ENCODE data around the gene PRICKLE2. TPM values are rescaled to one million over a fixed set of nuclear protein-coding genes. Genes with fewer than 3 reads are reported as not detected.

Gene PRICKLE2
- total RNA-seq, 6 experiments from 2014 or later, result 2.4 to 4.4 (median 3.3) TPM

GRCh38 chr3:64187065-64187959 lies 38.0 kb downstream of the PRICKLE2 start:
- intact Hi-C loops (cut with DNase I), result no loop called here
- DNase-seq (peak in 2 of 3 donors; percentile 47 to 54), ATAC-seq (peak; percentile 75 to 89 (median 82))
- Histone ChIP-seq H3K27ac (peak overlapping the region in 2 of 3 donors; percentile 34 to 40), H3K4me3 (no peak overlapping the region), H3K4me1 (no peaks in the 10 kb centered on the region), H3K9me3 (no peaks in the 10 kb centered on the region), H3K36me3 (no peaks in the 10 kb centered on the region), H3K27me3 (no peaks in the 10 kb centered on the region)
- WGBS (ENCODE audit: insufficient coverage, low coverage, low lambda C conversion rate, missing lambda C conversion rate), result 50% methylated on average over 9 of the region's 9 CpGs
- TF ChIP-seq POLR2A (IDR thresholded peaks at IDR 0.05) (no peak), CTCF (IDR thresholded peaks at IDR 0.05) (no peak)

GRCh38 chr3:64186667-64187064 lies 38.6 kb downstream of the PRICKLE2 start:
- TF ChIP-seq CTCF (IDR thresholded peaks at IDR 0.05), result no peak
- TF ChIP-seq POLR2A (IDR thresholded peaks at IDR 0.05), result no peak
- peak overlapping the region in 2 of 3 donors; percentile 34 to 40 for H3K27ac ChIP-seq
- ATAC-seq (peak in 3 of 4 donors; percentile 10 to 25 (median 23)), DNase-seq (no peak)
- no peaks in the 10 kb centered on the region for H3K9me3 ChIP-seq
- no peaks in the 10 kb centered on the region for H3K27me3 ChIP-seq
- H3K4me3 ChIP-seq, result no peak overlapping the region
- intact Hi-C loops (cut with DNase I), result no loop called here
- no peaks in the 10 kb centered on the region for H3K4me1 ChIP-seq
- 61% methylated on average over 2 of the region's 2 CpGs for WGBS (ENCODE audit: insufficient coverage, low coverage, low lambda C conversion rate, missing lambda C conversion rate)
- no peaks in the 10 kb centered on the region for H3K36me3 ChIP-seq

GRCh38 chr3:64185436-64185835 lies 39.8 kb downstream of the PRICKLE2 start:
- intact Hi-C loops (cut with DNase I), result no loop called here
- WGBS (ENCODE audit: insufficient coverage, low coverage, low lambda C conversion rate, missing lambda C conversion rate), result 69% methylated on average over 2 of the region's 2 CpGs
- ATAC-seq, result no peak
- no peak overlapping the region for H3K27ac ChIP-seq
- no peak for TF ChIP-seq POLR2A (IDR thresholded peaks at IDR 0.05)
- TF ChIP-seq CTCF (IDR thresholded peaks at IDR 0.05), result no peak
- H3K9me3 ChIP-seq, result no peaks in the 10 kb centered on the region
- H3K27me3 ChIP-seq, result no peaks in the 10 kb centered on the region
- no peaks in the 10 kb centered on the region for H3K36me3 ChIP-seq
- no peak for DNase-seq
- no peaks in the 10 kb centered on the region for H3K4me1 ChIP-seq
- no peak overlapping the region for H3K4me3 ChIP-seq

- Histone ChIP-seq H3K27me3 (no peaks in the 10 kb centered on the region), H3K36me3 (no peaks in the 10 kb centered on the region), H3K4me3 (no peak overlapping the region), H3K27ac (no peak overlapping the region), H3K4me1 (peaks cover 0 to 1% (median 0%) of the 10 kb centered on the region in 4 donors), H3K9me3 (no peaks in the 10 kb centered on the region)
- DNase-seq (no peak), ATAC-seq (peak in 1 of 4 donors; percentile 29)
- intact Hi-C loops (cut with DNase I), result no loop called here
- 54% methylated on average over 3 of the region's 3 CpGs for WGBS (ENCODE audit: insufficient coverage, low coverage, low lambda C conversion rate, missing lambda C conversion rate)
- no peak for TF ChIP-seq POLR2A (IDR thresholded peaks at IDR 0.05)
- TF ChIP-seq CTCF (IDR thresholded peaks at IDR 0.05), result no peak
Observed at GRCh38 chr3:64184621-64185020, 40.6 kb downstream of the PRICKLE2 start.

Data from right lobe of liver (tissue), 6 donors.